GM19395 (cell line): ENCODE data around the gene MAP7.

Source experiments
- ATAC-seq: cut with Tn5 transposase; IDR thresholded peaks from one replicate; pipeline ENCODE4 v1.9.1; 2021; ENCODE audit warnings: mild to moderate bottlenecking, moderate library complexity; ENCODE audit not compliant: unreplicated experiment

MAP7 gene

DNA sequence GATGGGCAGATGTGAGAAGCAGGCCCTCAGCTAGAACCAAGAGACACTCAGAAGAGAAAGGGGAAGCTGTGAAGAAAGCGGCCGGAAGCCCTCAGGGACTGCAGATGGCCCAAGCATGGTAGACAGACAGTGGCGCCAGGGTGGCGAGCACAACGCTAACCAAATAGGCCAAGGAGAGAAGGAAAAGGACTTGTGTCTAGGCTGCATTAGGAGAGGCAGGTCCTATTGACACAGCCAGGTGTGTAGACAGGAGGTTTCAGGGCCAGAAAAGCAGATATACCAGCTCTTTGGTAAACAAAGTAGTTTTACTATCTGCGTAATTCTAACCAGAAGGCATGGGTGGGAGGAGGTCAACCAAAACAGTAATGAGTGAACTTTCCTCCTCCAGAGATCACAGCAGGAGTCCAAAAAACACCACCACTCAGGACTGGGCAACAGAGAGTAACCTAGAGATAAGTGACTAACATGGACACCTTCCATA, 15.8 kb upstream of the MAP7 start:
- ATAC-seq = no peak

DNA sequence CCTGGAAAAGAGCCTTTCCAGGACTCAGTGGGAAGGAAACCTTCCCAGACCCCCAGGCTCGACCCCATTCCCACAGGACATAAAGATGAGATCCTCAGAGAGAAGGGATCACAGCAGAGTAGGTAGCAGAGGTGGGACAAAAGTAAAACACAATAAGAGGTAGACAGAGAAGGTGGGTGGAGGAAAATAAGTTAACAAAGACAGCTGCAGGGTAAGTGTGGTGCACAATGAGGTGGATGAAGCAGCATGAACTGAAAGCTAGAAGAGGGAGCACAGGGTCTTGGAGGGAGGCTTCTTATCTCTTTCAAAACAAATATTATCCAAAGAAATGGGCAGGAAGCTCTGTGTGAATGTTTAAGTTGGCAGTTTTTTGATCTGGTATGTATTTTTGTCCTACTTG, 14.0 kb upstream of the MAP7 start:
- no peak for ATAC-seq

DNA sequence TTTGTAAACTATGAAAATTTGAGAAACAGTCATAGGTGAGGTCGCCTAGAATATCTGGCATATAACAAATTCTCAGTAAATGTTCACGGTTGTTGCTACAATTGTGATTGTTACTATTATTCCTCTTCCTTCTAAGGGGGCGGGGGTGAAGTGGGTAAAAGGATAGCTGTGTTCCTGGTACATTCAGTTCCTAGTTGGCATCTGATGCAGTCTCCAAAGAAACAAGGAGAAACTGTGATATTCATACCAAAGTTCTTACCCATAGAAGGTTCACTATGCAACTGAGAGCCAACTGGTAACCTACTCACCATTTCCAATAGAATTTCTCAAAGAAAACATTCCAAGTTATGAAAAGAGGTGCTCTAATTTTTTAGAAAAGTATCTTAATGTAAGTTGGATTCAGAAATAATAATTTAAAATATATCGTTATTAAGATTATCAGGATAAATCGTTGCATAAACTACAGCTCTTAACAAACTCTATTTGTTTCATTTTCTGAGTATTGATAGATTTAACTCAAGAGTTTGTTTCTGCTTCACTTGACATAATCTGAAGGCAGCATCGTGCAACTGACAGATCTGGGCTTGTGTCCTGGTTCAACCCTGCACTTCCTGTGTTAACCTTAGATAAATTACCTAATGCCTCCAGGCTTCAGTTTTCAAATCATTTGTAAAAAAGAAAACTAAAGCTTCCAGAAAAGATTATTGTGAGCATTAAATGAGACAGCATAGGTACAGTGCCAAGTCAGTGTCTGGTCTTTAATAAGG, 13.3 kb upstream of the MAP7 start:
- ATAC-seq = no peak

DNA sequence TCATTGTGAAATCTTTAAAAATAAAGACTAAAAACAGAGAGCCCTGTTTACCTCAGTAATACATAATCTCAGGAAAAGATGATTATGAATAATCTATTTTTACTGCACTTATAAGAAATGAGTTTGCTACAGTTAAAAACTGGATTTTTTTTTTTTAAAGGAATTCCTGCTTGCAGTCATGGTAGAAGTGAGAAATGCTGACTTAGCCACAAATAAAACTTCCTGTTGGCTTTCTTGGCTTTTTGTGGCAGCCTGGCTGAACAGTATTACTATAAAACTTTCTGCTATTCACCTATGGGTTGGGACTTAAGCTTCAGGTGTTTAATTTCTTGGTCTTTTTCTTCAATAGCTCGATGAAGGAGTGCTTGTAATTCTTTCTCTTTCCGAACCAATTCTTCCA, 12.0 kb upstream of the MAP7 start:
- ATAC-seq = no peak

DNA sequence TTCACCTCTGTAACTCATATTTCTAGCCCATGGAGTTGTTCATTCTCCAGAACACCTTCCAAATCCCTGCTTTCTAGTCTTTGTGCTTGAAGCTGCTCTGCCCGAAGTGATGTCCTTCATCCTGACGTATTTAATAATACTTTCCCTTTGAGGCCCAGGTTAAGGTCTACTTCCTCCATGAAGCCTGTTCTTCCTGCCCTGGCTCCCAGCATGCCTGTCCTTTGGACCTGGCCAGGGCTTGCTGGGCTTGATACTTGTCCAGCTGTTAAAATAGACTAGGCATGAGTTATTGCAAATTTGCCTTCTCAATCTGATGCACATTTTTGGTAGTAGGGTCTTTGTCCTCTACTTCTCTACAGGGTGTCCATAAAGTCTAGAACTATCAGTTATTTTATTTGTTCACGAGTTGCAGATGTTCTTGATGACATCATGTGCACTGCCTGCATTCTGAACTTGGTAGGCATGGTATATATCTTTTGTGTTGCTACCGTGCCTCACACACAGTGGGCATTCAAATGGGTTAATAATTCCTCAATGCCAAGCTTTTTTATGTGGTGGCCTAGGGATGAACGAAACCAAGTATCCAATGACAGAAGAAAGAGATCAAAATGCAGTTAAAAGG, 3.1 kb upstream of the MAP7 start:
- no peak for ATAC-seq

DNA sequence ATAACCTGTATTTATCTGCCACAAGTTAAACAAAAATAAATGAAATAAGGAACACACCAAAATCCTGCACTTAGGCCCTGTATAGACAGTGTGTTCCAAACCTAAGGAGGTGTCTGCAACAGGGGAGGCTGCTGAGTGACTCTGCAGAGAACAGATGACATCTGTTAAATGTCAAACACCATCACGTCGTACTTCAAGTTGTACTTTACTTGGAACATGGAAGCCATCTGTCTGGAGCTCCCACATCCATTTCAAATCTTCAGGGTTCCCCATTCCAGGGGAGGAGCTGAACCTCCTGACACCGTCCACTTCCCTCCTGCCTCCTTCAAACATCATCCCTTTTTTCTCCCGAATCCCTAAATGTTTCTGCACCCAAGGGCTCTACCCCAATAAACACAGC, 1.8 kb upstream of the MAP7 start:
- ATAC-seq = no peak

DNA sequence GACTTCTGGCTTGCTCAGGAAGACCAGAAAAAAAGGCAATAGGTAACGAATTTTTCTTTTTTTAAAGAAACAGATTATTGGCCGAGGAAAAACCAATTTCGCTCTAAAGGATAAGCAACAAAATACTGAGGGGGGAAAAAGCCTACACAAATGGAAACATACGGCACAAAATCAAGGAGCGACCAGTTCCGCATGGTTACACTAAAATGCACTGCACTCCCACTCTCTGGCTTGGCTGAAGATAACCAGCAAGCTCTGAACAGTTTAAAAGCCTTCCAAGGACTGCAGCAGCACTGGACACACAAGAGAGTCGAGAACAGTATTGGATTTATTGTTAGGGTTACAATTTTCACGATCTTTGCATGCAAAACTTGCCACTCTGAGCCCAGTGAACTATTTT, 881 bp upstream of the MAP7 start:
- ATAC-seq = no peak

DNA sequence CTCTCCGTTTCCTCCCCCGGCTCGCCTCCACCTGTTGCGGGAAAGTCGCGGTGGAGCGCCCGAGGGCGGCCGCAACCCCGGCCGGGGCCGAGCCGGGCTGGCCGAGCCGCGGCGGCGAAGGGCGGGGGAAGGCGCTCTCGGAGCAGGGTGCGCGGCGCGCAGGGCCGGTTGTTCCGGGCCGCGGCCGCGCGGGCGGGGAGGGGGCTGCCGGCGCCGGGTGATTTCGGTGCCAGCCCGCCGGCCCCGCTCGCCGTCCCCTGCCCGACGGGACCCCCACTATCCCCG, 235 bp downstream of the MAP7 start:
- ATAC-seq = peak; percentile 65

DNA sequence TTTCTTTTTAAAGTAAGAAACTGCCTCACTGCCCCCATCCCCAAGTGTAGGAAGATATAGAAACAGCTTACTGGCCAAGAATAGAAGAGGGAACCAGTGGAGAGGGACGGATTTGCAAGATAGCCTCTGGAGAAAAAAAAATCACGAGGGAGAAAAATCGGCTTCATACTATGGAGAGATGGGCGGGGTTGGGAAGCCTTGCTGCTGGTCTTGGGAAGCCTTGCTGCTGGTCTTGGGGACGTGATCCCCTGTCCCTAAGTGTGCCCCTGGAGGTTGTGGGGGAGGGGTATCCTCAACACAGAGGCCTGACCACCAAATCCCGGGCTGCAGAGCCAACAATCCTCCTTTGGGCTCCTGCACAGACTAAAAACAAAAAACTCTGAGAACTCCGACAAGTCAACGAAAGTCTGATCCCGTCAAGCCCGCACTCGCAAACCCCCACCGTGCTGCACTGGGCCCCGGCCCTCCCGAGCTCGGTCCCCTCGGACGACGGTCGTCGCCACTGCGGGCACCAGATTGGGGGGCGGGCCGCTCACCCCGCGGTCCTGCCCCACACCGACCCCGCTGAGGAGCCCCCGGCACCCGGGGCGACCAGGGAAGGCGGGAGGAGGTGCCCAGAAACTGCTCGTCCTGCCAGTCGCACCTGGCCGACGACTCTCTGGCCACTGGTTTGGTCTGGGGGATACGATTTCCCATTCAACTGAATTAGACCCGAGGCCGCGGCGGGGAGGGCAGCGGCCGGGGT, 750 bp downstream of the MAP7 start:
- peak; percentile 7 for ATAC-seq

DNA sequence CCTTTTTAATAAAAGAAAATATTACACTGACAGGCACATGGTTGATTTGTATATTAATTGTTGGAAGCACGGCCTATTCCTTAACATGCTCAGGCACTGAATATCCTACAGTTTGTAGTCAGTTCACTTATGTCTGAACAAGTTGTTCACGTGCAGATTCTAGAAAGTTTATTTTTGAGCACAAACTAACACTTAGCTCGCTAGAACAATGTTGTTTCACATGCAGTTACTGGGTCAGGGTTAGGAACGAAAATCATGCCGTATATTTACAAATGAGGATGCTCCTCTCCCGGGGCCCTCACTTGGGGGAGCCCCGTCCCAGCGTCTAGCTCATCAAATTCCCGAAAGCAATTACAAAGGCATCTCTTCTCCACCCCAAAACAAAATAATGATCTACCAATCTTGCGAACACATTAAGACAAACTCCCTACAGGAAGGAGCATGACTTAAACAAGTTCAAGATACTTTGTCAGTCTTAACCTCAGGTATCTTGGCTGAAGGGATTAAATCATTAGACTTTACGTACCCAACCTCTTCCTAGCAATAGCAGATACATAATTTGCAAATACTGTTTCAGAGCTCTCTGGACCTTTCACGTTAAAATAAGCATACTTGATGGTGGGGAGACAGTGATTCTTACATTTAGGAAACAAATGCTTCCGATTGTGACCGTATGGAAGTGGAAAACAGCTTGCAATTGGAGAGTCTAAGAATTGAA, 1.5 kb downstream of the MAP7 start:
- no peak for ATAC-seq

DNA sequence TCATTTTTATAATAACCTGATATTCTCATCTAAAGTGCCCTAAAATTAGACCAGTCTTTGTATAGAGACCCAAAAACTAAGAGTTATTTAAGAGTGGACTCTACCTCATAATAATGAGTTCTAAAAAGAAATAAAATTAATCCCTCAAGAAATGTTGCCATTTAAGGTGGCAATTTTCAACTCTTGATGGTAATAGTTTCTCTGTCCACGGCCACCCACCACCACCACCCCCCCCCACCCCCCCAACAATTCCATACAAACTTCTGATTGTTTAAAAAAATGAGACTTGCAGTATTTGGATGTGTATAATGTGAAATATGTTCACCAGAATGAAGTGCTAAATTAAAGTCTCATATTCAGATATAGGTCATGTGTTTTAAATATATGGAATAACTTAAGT, 2.4 kb downstream of the MAP7 start:
- ATAC-seq = no peak

DNA sequence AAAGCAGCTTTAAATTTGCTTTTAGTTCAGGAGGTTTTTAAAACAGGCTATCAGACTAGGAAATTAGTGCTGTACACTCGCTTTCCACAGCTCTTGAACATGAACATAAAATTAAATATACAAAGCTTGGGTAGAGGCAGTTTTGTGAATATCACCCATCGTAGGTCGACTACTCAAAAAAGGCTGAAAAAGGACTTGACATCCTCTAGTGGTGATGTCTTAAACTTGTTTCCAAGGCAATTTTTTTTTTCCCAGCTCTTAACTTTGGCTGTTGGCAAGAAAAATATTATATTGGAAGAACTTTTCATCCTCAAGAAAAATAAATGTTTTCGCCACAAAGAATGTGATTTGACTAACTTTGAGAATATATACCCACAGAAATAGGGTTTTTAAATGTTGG, 2.9 kb downstream of the MAP7 start:
- no peak for ATAC-seq

DNA sequence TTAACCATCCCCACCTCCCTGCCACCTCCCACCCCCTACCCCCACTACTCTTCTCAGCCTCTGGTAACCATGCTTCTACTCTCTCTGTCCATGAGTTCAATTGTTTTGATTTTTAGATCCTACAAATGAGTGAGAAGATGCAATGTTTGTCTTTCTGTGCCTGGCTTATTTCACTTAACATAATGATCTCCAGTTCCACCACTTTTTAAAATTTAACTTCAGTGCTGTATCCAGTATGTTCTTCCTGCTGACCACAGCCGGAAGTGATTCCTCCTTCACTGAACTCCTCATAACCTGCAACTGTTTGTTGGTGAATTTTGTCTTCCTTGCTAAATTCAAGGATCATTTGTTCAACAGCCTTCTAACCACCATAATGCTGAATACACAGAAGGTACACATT, 3.9 kb downstream of the MAP7 start:
- no peak for ATAC-seq

DNA sequence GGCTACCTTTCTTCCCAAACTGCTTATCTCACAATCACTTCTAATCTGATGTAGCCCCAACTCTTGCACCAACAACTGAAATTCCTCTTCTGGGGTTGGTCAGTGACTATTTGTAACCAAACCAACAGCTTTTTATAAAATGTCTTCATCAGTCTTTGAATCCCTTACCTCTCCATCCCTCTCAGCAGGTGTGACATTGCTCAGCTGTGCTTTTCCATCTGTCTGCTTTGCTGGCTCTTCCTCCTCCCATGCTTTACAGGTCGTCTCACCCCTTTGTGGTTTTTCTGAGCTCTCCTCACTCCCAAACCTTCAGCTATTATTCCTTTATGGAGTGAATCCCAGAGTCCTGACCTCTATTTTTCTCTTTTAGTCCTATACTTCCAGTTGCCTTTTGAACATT, 5.9 kb downstream of the MAP7 start:
- no peak for ATAC-seq

DNA sequence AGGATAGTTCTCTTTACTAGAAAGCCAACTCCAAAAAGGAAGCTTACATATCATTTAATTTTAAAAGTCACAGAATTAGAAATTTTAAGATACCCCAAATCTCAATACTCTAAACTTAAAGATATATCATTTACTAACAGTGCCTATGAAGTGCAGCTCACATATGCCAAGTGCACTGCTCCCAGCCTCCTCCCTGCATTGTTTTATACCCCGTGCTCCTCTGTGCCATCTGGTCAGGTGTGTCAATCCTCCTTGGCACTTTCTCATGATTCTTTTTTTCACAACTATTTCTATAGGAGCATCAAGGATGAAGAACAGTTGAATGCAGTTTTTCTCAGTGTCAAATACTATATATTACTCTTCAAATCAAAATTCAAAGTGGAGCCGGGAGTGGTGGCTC, 8.8 kb downstream of the MAP7 start:
- no peak for ATAC-seq

DNA sequence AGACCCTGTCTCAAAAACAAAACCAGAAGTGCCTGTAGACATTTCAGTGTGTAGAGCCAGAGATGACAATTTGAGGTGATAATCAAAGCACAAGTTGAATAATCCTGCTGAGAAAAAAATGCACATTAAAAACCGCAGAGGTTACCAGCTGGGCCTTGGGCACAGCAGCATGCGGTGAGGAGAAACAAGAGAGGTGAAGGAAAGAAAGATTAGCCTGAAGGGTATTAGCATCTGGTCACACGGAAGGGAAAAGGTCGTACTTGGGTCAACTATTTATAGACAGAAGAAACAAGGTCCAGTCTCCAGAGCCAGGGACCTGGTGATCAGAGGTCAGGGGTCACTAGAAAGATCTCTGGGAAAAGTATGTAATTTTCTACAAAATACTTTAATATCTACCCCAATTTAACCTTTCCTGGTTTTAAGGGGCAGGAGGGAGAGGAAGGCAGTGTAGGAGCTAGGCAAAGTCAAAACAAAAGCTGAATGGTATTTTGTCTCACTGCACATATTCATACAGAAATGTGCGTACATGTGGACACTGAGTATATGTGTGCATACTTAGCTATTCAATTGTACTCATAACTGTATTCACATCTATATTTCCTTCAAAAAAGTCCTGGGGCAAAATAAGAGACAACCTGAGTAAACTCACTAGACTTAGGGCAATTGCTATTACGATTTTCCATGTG, 10.1 kb downstream of the MAP7 start:
- ATAC-seq = no peak

DNA sequence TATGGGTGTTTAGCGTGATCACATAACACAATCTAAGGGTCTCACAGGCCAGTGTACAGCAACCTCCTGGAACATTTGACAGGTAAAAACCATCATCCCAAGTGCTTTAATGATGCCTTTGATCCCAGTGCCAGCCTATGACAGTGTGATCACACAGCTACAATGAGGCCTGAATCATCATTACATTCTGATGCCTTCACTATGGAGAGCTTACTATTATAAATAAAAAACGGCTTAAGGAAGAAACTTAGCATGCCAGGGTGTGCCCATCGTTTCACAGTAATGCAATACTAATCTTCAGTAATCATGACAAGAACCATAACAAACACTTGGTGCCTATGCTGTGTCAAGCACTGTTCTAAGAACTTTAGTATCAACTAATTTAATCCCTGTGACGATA, 11.4 kb downstream of the MAP7 start:
- no peak for ATAC-seq

DNA sequence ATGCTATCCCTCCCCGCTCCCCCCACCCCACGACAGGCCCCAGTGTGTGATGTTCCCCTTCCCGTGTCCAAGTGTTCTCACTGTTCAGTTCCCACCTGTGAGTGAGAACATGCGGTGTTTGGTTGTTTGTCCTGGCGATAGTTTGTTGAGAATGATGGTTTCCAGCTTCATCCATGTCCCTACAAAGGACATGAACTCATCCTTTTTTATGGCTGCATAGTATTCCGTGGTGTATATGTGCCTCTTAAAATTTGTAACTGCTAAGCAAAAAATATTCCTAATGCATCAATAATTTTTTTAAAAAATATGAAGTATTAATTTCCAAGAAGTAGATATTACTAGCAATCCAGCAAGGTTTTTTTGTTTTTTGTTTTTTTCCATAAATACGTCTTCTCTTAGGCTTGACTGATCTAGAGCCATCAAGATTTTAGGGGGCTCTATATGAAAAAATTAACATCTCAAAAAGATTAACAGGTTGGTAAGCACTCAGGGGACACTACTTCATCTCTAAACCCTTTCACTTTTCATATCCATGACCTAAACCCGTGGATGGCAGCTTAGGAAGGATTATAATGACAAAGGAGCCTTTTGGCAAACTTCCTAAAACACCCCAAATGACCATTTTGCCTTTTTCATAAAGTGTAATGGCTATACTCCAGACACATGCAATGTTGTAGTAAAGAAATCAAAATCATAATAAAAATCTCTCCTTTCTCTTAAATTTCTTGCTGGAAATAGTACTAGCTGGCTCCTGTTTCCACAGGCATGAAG, 14.2 kb downstream of the MAP7 start:
- no peak for ATAC-seq

DNA sequence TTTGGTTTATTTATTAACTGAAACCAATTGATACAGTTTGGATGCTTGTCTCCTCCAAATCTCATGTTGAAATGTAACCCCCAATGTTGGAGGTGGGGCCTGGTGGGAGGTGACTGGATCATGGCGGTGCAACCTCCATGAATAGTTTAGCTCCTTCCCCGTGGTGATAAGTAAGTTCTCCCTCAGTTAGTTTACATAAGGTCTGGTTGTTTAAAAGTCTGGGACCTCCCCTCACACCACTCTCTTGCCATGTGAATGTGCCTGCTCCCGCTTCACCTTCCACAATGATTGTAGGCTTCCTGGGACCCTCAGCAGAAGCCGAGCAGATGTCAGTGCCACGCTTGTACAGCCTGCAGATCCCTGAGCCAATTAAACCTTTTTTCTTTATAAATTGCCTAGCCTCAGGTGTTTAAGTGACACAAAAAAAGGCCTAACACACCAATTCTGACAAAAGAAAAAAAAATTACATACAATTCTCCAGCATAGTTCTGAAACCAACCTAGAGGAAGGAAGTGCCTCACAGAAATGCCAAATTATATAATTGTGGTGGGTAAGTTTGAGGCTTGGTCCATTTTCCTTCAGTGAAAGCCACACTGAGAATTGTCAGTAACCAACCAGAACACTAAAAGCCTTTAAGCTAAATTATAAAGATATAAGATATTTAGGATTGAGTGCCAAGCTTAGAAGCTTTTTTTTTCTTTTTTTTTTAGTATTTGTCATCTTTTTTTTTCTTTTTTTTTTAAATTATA, 15.0 kb downstream of the MAP7 start:
- ATAC-seq = no peak

DNA sequence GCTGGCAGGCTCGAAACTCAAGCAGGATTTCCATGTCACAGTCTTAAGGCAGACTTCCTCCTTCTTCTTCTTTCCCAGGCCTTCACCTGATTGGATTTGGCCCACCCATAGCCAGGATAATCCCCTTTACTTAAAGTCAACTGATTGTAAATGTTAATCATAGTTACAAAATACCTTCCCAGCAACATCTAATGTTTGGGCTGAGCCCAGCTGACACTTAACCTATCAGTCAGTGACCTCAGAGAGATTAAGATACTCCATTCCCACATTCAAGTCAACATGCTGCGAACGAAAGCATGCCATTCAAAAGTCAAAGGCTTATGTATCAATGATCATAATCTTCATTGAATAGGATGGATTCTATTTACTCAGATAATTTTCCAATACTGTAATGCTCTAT, 16.0 kb downstream of the MAP7 start:
- ATAC-seq = no peak
